Activated CD4-positive, alpha-beta T cell treated with anti-CD3 and anti-CD28 coated beads, Interleukin-2, amount 50 U/mL, for 48 hours (primary cell): Measurements from ENCODE around the gene RAI14.
"Not testable (repeated sequence)": the region's sequence is repeated elsewhere in the genome, so short reads cannot be mapped to it uniquely, and the experiment has no call there.

Source experiments
- DNase-seq, 2 experiments: peaks; one replicate each; pipeline ENCODE4 v3.0.0-alpha.2; 2020

Gene RAI14

GRCh38 chr5:34701442-34701841 lies 45.3 kb downstream of the RAI14 start:
- DNase-seq = not testable (repeated sequence)

DNA sequence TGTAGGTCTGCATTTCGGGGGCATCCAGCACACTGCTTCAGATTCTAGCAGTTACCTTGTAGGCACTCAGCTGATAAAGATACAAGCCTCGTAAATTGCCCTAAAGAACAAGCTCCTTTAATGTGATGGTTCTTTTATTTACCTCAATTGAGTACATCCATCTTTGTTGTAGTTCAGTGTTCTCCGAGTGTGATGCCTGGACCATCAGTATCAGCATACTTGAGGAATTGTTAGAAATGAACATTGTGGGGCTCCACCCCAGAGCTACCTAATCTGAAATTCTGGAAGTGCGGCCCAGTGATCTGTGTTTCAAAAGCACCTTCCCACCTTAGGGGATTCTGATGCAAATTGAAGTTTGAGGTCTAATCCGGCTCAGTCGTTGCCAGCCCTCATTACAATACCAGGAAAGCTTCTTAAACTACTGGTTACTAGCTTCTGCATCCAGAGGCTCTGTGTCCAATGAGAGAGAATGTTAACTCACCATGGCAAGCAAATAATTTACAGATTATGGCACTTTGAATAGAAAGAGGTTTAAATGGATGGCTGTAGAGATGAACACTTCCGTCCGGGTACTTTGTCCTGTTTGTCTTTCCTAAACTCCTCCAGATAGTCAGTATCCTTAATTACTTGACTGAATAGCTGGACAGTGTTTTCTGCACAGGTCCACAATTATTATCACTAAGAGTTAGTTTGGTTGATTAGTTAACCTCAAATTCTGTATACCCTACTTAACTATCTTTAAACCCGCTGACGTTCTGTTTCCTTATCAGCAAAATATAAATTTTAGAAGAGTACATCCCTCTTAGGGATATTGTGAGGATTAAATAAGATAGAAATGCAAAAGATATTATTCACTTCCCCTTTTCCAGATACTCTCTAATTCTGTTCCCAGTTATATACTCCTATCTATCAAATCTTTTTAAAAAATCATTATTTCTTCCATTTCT lies 47.9 kb downstream of the RAI14 start:
- no peak for DNase-seq

DNA sequence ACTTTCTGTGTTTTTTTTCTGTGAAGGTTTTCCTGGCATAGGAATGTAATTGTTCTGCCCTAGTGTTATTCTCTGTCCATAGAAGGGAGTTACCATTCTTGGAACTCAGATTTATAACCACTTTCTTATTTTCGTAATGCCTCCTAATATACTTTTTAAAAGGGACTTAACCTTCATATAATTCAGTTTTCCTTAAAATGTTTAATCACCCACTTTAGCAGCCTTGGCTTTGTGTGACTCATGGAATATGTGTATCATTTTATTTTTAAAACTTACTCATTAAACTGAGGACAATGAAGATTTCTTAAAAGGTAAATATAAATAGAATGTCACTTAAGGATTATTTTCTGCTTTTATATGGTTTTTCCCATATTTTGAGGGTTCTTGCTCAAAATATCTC lies 50.0 kb downstream of the RAI14 start:
- no peak for DNase-seq

DNA sequence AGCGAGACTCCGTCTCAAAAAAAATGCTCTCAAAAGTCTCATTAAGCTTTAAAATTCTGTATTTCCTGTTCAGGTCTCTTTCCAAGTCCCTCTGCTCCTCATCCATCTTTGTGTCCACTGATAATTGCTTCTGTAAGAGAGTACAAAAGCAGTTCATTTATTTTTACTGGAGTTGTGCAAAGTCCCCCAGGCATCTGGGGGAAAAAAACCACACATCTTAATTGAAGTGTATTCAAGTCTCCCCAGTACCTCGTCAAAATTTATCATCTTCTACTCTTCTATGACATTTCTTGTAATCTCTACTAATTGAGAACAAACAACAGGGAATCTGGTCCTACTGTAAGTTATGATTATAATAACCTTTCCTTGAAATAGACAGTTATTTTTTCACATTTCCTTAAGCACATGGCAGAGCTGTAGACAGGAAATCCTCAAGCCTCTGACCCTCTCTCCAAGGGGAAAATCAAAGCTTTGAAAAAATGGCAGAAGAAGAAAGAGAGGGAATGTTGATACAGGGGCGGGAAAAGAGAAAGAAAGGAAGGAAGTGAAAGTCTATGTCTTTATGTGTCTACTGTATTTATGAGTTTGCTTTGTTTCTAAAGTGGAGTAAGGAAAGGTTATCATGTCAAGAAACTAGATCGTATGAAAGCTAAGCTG lies 51.5 kb downstream of the RAI14 start:
- DNase-seq = no peak

- no peak for DNase-seq
These were observed 52.6 kb downstream of the RAI14 start for GRCh38 chr5:34708777-34709176.

DNA sequence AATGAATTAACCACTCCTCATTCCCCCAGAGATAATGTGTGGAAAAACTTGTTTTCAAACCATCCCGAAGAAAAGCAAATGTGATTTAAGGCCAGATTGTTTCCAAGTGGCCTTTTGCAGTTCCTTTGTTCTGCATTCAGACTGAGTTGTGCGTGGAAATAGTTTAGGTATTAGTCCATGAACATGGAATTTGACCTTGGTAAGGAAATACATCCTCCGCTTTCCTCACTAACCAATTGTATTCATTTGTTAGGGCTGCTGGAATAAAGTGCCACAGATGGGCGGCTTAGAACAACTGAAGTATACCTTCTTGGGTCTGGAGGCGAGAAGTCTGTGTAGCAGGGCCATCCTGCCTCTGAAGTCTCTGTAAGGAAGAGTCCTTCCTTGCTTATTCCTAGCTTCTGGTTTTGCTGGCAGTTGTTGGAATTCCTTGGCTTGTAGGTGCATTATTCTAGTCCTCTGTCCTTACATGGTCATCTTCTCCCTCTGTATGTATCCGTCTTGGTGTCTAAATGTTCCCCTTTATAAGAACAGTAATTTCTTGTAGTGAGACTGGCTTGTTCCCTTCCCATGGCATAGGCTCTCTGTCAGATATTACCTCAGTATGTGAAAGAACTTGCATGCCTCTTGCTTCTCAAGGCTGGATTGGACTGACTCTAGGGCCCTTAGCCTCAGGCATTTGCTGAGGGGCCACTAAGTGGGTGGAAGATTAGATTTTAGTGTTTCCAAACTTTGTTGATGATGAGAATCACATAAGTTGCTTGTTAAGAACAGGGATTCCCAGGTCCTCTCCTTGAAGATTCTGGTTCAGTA lies 53.9 kb downstream of the RAI14 start:
- DNase-seq = no peak

DNA sequence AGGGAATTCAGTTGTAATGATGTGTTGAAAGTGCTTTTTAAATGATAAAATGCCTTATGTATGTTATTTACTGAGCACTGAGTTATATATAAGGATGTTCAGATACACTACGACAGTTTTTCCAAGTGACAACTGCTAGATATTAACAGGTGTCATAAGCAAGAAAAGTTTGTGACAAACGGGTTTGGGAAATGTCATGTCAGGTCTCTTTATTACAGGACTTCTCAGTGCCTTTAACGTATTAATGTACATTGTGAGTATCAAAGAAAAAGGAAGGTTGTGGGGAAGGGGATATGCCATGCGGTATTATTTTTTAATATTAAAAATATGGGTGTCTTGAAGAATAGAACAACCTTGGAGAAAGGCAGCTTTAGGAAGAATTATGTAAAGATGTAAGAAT lies 56.4 kb downstream of the RAI14 start:
- no peak for DNase-seq

DNA sequence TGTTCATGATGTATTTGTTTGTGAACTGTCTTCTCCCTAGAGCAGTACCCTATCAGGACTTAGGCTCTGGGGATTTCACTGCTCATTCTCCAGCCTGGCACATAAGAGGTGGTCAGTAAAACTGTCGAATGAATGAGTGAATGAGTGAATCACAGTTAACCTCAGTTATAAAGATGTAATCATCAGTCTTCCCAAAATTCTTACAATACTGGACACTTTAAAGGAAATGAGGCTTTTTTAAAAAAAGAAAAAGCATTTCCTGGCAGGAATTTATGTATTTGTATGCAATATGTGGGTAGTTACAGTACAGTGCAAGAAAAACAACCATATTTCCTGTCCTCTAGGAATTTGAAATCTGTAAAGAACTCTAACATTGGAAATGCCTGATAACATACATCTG lies 59.6 kb downstream of the RAI14 start:
- DNase-seq = no peak

- no peak for DNase-seq
These were observed 60.9 kb downstream of the RAI14 start for GRCh38 chr5:34716986-34717385.

DNA sequence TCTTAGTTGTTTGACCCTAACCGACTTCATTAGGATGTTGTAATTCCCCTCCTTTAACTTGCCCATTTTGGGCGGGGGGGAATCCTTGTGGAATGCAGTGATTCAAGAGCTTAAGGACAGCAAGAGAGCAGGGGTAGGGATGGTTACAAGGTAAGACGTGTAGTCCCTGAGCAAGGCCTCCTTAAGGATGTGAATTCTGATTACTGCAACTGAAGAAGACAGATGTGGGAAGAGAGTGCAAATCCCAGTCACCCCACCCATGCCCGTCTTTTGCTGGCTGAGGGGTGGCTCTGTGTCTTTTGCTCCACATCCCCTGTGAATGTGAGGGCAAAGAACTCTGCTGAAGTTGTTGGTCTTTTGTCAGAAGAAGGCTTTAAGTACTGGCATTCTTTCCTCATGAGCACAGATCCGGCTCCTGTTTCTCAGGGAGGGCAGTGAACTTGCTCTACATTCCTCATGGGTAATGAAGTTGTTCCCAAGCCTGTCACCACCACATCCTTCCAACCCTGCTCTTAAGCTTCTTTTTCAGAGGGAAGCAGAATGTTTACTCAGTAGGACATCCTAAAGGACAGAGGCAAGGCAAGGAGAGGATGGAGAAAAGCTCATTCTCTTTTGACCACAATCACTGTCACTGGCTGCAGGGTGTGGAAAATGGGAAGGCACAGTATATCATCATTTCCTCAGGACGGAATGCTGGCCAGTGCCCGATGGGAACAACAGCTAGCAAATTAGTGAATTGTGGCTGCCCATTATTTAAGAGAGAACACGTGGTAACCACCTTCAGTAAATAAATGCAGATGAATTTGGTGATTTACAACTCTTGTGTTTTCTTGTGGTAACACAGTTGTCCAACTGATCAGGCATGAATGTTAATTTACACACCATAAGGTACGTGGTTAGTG lies 61.5 kb downstream of the RAI14 start:
- no peak for DNase-seq

- DNase-seq = no peak
These were observed 62.4 kb downstream of the RAI14 start for GRCh38 chr5:34718516-34718915.

GRCh38 chr5:34719029-34719428 lies 62.9 kb downstream of the RAI14 start:
- no peak for DNase-seq

GRCh38 chr5:34721327-34721726 lies 65.2 kb downstream of the RAI14 start:
- no peak for DNase-seq

GRCh38 chr5:34722183-34722582 lies 66.1 kb downstream of the RAI14 start:
- no peak for DNase-seq

- no peak for DNase-seq
These were observed 68.6 kb downstream of the RAI14 start for GRCh38 chr5:34724741-34725140.

GRCh38 chr5:34727166-34727749 lies 71.1 kb downstream of the RAI14 start:
- DNase-seq = not testable (repeated sequence)

GRCh38 chr5:34728236-34728635 lies 72.1 kb downstream of the RAI14 start:
- DNase-seq = no peak

DNA sequence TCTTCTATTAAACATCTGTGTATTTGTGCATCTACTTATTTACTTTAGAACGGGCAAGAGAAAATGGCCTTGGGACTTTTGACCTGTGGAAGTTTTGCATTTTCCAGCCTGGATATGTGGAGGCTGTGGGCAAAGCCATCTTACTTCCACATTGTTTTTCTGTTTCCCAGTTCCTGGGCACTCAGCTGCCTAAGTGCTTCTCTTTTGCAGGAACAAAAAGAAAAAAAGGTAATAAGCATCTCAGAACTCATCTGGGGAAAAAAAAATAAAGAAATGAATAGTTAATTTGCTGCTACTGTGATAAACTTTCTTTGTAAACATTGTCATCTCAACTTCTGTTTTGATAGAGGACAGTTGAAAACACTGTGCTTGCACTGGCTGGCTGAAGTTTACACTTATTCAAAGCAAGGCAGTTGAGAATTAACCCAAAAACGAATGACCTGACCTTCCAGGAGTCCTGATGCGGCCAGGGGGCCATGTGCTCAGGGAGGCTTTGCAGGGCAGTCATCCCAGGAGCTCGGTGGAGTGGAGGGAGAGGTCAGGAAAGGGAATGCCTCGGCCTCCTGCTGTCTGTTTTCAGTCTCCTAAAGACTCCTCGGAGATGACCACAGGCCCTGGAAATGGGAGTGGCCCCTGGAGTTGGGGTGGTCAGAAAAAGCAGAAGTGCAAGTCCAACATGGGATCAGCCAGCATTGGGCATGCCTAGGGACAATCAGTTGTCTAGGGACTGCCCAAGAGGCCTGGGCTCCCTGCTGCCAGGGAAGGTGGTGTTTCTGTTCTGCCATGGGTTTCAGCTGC lies 75.5 kb downstream of the RAI14 start:
- DNase-seq = no peak

- DNase-seq = no peak
These were observed 78.2 kb downstream of the RAI14 start for GRCh38 chr5:34734326-34734725.

GRCh38 chr5:34735491-34736426 lies 79.6 kb downstream of the RAI14 start:
- no peak for DNase-seq
